22Rv1 (cell line): ENCODE results near the gene TNKS2.
A peak's percentile ranks its signal among the peaks of the same experiment; 100 is the strongest.
"Not testable (repeated sequence)": the region's sequence is repeated elsewhere in the genome, so short reads cannot be mapped to it uniquely, and the experiment has no call there.

Source experiments
- H3K27ac ChIP-seq: fragments of 450-650 bp; 2 replicates; pipeline ENCODE4 v1.5.1; 2017
- ZFX ChIP-seq: fragments of 450-650 bp; IDR thresholded peaks from 2 replicates; pipeline ENCODE4 v1.6.1; 2017; ENCODE audit warnings: antibody characterized with exemption, borderline replicate concordance
- TF ChIP-seq, protein P1 (sequence below): fragments of 450-650 bp; IDR thresholded peaks from 2 replicates; pipeline ENCODE4 v1.5.1; 2017; ENCODE audit warnings: mild to moderate bottlenecking

Gene TNKS2

DNA sequence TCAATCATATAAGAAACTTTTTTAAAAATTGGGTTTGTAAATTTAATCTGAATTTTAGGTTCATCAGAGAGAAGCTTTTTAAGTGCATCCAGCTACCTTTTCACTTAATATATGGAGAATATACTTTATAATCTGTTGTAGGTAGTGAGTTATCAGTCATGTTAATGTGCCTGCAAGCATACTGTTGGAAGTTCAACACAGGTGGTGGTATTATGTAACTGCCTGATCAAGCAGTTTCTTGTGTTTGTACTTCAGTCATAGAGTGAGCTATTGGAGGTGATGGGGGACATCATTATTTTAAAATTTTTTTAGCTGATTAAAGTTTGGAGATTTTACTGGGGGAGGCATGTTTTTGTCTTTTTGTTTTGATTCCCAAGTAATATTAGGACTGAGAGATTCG is 2.5 kb downstream of the TNKS2 start:
- no peak overlapping the region for H3K27ac ChIP-seq
- TF ChIP-seq ZFX: no peak
- TF ChIP-seq, protein P1, sequence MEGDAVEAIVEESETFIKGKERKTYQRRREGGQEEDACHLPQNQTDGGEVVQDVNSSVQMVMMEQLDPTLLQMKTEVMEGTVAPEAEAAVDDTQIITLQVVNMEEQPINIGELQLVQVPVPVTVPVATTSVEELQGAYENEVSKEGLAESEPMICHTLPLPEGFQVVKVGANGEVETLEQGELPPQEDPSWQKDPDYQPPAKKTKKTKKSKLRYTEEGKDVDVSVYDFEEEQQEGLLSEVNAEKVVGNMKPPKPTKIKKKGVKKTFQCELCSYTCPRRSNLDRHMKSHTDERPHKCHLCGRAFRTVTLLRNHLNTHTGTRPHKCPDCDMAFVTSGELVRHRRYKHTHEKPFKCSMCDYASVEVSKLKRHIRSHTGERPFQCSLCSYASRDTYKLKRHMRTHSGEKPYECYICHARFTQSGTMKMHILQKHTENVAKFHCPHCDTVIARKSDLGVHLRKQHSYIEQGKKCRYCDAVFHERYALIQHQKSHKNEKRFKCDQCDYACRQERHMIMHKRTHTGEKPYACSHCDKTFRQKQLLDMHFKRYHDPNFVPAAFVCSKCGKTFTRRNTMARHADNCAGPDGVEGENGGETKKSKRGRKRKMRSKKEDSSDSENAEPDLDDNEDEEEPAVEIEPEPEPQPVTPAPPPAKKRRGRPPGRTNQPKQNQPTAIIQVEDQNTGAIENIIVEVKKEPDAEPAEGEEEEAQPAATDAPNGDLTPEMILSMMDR: no peak

DNA sequence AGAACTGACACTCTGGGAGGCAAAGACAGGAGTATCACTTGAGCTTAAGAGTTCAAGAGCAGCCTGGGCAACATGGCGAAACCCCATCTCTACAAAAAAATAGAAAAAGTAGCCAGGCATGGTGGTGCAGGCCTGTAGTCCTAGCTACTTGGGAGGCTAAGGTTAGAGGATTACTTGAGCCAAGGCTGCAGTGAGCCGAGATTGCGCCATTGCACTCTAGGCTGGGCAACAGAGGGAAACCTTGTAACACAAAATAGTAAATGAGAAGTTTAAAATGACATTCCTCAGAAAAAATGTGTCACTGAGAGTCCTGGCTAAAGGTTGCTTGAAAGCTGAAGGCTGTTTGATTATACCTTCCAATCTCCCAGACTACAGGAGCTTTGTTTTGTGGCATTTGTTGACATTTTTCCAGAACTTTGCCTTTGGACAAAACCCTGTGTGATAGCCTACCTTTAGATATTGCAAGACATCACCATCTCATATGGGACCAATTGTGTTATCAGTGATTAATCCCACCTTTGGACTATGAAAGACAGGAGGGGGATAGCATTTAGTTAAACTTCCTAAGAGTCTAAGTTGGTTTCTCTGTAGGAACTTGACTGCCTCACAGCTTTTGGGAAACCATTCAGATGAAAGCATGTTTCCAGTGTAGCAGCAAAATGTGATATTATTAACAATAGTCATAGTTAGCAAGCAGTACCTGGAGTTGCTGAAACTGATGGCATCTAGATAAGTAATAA is 5.3 kb downstream of the TNKS2 start:
- H3K27ac ChIP-seq: peak overlapping the region; percentile 44
- TF ChIP-seq, protein P1: no peak
- no peak for TF ChIP-seq ZFX

DNA sequence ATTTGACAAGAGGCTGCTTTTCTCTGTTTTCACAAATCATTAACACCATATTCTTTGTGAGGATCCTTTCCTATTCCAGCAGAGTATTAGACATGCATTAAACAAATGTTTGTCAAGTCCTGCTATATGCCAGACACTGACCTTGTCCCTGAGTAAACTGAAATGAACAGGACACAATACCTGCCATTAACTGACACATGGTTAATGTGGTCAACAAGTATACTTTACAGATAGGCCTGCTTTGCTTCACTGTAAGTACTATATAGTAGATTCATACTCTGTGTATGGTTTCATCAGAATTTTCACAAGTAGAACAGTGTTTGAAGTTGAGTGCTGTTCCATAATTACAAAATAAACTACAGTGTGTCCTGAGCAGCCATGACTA is 5.9 kb downstream of the TNKS2 start:
- TF ChIP-seq, protein P1: no peak
- TF ChIP-seq ZFX: no peak
- peak overlapping the region; percentile 44 for H3K27ac ChIP-seq

DNA sequence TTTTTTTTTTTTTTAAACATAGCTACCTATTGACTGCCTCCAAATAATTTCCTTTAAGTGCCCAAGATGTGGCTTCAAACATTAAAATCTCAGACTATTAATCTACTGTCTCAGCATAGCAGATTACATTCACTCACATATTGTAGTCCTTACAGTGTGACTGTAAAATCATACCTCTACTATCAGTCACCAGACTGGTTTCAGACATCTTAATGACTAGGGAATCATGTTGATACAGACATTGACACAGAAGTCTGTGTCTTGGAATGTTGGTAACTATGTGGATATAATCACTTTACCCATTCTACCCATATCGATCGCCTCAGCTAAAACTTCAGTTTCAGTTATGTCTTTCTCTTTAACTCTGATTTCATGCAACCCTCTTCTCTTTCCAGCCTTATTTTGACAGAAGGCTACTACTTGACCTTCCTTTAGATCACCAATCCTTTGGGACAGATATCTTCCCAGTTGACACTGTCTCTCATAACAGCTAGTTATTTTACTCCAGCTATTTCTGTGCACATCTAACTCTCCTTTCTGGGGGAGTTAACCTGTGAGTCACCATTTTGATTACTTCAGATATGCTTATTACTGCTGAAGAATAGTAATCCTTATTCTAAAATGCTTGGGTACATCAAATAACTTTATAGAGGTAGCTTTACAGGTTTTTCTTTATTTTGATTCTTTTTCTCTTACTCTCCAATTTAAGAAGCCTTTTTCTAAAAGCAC is 7.0 kb downstream of the TNKS2 start:
- no peak overlapping the region for H3K27ac ChIP-seq
- no peak for TF ChIP-seq ZFX
- TF ChIP-seq, protein P1: no peak

DNA sequence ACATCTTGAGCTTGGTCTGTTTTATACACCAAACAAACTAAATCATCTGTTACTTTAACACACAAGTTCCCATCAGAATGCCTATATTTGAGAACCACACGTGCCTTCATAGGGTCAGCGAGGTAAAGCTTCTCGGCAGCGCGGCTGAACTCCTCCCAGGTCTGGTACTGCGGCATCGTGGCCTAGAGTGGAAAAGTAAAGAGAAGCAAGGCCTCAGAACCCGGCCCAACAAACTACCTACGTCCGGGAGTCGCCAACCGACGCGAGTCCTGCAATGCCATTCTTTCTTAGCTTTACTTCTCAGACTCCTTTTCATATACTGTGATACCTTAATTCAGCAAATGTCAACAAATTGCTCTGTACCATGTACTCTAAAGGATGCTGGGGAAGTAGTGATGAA is 9.0 kb downstream of the TNKS2 start:
- H3K27ac ChIP-seq: not testable (repeated sequence)

DNA sequence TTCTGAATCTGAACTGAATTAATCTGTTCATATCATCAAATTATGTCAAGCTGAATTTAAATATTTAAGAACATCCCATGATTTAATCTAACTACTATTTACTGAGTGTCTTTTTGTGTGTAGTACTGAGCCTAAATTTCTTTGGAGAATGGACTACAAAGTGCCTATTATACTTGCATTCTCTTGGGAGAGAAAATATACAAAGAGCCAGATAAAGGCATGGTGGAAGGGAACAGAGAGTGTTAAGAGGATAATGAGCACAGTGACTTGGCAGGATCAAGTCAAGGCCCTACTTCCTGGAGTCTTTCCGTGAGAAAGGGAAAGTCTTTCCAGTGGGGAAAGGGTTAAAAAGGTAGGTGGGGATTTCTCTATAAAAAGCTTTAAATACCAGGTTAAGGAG is 15.0 kb downstream of the TNKS2 start:
- H3K27ac ChIP-seq: no peak overlapping the region
- no peak for TF ChIP-seq ZFX
- TF ChIP-seq, protein P1: no peak

DNA sequence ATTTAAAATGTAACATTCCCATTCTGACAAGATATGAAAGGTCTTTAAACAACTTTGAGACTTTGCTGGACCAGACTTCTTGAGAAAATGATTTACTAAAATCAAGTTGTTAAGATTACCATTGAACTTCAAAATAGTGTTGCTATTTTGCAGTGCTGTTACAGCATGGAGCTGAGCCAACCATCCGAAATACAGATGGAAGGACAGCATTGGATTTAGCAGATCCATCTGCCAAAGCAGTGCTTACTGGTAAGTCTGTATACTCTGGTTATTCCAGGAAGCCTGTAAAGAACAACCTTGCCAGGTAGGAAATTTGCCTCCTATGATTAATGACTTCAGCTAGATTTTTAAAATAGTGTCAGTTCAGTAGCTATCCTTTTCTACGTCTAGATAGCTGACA is 18.8 kb downstream of the TNKS2 start:
- no peak for TF ChIP-seq ZFX
- TF ChIP-seq, protein P1: no peak
- no peak overlapping the region for H3K27ac ChIP-seq
